Thoracic aorta (tissue), 2 donors: ENCODE results near the gene MAN2A2. TPM values are rescaled to one million over a fixed set of nuclear protein-coding genes. Genes with fewer than 3 reads are reported as not detected.

Experiments
- ATAC-seq: fragments of 150-250 bp; one replicate; pipeline ENCODE4 v1.8.0; 2017; ENCODE audit warnings: low read depth; ENCODE audit not compliant: insufficient number of reproducible peaks, low FRiP score
- DNase-seq: peaks from one replicate; pipeline ENCODE4 v3.0.0-alpha.2; 2020; ENCODE audit warnings: low spot score
- H3K27ac ChIP-seq, 2 donors: fragments of 200-600 bp; sonication (generic); 1 replicate in 1 of 2; 2 replicates in 1 of 2; pipeline ENCODE4 v1.5.1; 2016; ENCODE audit warnings: mild to moderate bottlenecking in 2 of 2, moderate library complexity in 2 of 2
- H3K27me3 ChIP-seq: fragments of 200-600 bp; sonication (generic); replicated peaks from 2 replicates; pipeline ENCODE4 v1.6.0; 2016; ENCODE audit warnings: mild to moderate bottlenecking; ENCODE audit not compliant: insufficient read depth
- H3K36me3 ChIP-seq: fragments of 200-600 bp; sonication (generic); one replicate; pipeline ENCODE4 v1.5.1; 2016
- H3K4me1 ChIP-seq, 2 donors: fragments of 200-600 bp; sonication (generic); 1 replicate in 1 of 2; 2 replicates in 1 of 2; pipeline versions ENCODE4 v1.5.1 to v1.6.0; 2016; ENCODE audit warnings: low read depth in 2 of 2, mild to moderate bottlenecking in 1 of 2; ENCODE audit not compliant: control insufficient read depth in 1 of 2
- H3K4me3 ChIP-seq: fragments of 200-600 bp; sonication (generic); 2 replicates; pipeline ENCODE4 v1.5.1; 2016; ENCODE audit warnings: mild to moderate bottlenecking
- H3K9me3 ChIP-seq: fragments of 200-600 bp; sonication (generic); 2 replicates; pipeline ENCODE4 v1.5.1; 2016
- CTCF ChIP-seq: fragments of 200-600 bp; sonication (generic); IDR thresholded peaks from one replicate; pipeline ENCODE4 v1.5.1; 2019; ENCODE audit warnings: antibody characterized with exemption
- total RNA-seq, 2 donors: library from RNA; depleted of rRNA; stranded (reverse); fragments of >200 nt; gene quantifications; one replicate each; pipeline versions ENCODE4 v1.1.0 to v1.2.3, GENCODE V29; 2016

The MAN2A2 gene
- total RNA-seq, 2 donors from 2014 or later, result 59.7 to 68.4 TPM

DNA sequence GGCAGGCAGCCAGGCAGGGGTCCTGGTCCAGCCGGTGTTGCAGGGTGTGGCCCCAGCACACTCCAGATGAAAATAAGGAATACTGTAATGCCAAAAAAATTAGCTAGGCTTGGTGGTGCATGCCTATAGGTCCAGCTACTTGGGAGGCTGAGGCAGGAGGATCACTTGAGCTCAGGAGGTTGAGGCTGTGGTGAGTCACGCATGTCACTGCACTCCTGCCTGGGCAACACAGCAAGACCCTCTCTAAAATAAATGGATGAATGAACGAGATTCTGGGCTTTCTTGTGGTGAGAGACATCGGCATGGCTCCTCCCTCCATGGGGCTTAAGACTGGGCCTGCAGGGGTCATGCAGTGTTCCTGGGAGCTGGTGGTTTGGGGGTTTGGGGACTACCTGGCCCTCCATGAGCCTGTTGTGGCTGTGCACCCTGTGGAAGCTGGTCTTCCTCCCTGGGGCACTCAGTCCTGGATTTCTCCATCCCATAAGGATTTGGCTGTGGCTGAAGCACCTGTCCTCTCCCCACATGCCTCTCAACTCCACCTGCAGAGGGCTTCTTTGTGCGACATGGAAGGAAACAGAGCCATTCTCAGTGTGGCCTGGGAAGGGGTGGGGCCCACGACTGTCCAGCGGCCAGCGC lies 44.0 kb downstream of the MAN2A2 start:
- Histone ChIP-seq H3K9me3 (no peaks in the 10 kb centered on the region), H3K4me1 (no peaks in the 10 kb centered on the region), H3K36me3 (peaks cover 80% of the 10 kb centered on the region), H3K27ac (no peak overlapping the region), H3K27me3 (no peaks in the 10 kb centered on the region), H3K4me3 (no peak overlapping the region)
- TF ChIP-seq CTCF, result no peak
- no peak for ATAC-seq
- DNase-seq, result no peak

DNA sequence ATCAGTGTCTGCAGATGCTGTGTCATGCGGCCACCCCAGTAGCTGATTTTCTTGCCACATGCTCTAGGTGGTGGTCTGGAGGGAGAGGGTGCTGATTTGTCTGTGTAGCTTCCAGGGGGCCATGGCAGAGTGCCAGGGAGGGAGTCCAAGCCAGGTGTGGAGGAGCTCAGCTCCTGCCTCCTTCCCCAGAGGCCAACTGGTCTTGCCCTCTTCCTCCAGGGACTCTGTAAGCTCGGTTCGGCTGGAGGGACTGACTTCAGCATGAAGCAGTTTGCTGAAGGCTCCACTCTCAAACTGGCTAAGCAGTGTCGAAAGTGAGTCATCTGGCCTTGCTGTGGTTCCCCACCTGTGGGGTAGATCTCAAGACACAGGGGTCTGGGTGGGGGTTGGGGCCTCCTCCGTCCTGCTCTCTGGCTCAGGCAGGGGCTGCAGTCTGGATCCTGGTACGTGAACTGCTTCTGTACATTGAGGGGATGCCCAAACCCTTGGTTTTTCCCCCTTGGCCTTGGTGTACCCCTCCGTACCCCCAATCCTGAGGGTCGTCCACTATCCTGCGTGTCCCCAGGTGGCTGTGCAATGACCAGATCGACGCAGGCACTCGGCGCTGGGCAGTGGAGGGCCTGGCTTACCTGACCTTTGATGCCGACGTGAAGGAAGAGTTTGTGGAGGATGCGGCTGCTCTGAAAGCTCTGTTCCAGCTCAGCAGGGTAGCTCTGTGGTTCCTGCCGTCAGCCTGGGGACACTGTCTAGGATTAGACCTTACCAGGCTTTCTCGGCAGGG lies 44.7 kb downstream of the MAN2A2 start:
- Histone ChIP-seq H3K4me3 (no peak overlapping the region), H3K27ac (no peak overlapping the region), H3K36me3 (peaks cover 74% of the 10 kb centered on the region), H3K27me3 (no peaks in the 10 kb centered on the region), H3K9me3 (no peaks in the 10 kb centered on the region), H3K4me1 (no peaks in the 10 kb centered on the region)
- no peak for TF ChIP-seq CTCF
- ATAC-seq (no peak), DNase-seq (no peak)

GRCh38 chr15:90948506-90948905 lies 45.4 kb downstream of the MAN2A2 start:
- no peak for ATAC-seq
- peaks cover 74% of the 10 kb centered on the region for H3K36me3 ChIP-seq
- H3K9me3 ChIP-seq, result no peaks in the 10 kb centered on the region
- DNase-seq, result no peak
- no peak overlapping the region for H3K27ac ChIP-seq
- no peaks in the 10 kb centered on the region for H3K27me3 ChIP-seq
- H3K4me3 ChIP-seq, result no peak overlapping the region
- no peak for TF ChIP-seq CTCF
- no peaks in the 10 kb centered on the region for H3K4me1 ChIP-seq

DNA sequence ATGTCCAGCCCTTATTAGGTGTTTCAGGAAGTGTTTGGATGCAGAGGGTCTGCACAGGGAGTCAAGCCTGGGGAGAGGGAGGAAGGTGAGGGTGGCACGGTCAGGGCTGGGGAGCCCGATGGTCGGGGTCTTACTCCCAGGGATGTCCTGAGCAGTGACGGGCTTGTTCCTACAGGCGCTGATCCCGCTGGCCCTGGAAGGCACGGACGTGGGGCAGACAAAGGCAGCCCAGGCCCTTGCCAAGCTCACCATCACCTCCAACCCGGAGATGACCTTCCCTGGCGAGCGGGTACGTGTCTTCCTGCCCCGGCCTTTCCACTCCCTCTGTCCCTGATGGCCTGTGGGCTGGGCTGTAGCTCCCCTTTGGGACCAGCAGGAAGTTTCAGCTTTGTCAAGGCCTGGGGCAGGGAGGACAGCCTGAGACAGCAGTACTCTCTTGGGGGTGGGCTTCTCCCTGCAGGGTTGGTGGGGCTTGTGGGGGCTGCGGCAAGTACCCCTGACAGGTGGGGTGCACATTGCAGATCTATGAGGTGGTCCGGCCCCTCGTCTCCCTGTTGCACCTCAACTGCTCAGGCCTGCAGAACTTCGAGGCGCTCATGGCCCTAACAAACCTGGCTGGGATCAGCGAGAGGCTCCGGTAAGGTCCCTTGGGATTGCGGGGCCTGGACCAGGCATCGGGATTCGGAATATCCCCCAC lies 47.0 kb downstream of the MAN2A2 start:
- no peak for DNase-seq
- Histone ChIP-seq H3K36me3 (peaks cover 62% of the 10 kb centered on the region), H3K27ac (no peak overlapping the region), H3K27me3 (no peaks in the 10 kb centered on the region), H3K4me1 (peaks cover 0 to under 1% of the 10 kb centered on the region in 2 donors), H3K4me3 (no peak overlapping the region), H3K9me3 (no peaks in the 10 kb centered on the region)
- ATAC-seq, result no peak
- no peak for TF ChIP-seq CTCF

- H3K36me3 ChIP-seq, result peaks cover 60% of the 10 kb centered on the region
- DNase-seq, result no peak
- no peak for ATAC-seq
- no peak for TF ChIP-seq CTCF
- no peaks in the 10 kb centered on the region for H3K27me3 ChIP-seq
- H3K4me1 ChIP-seq, result peaks cover 0 to 6% of the 10 kb centered on the region in 2 donors
- no peak overlapping the region for H3K27ac ChIP-seq
- H3K9me3 ChIP-seq, result no peaks in the 10 kb centered on the region
- no peak overlapping the region for H3K4me3 ChIP-seq
Measured at GRCh38 chr15:90950676-90951075, 47.6 kb downstream of the MAN2A2 start.
